ENCODE results near the gene OR6A2.

Gene OR6A2

GRCh38 chr11:6841694-6842093 lies 42.2 kb upstream of the OR6A2 start:
- no peaks in the 10 kb centered on the region for H3K27me3 ChIP-seq (ENCODE audit: insufficient read depth, low read length)
- no peak overlapping the region for H2AFZ ChIP-seq (ENCODE audit: low read length)
- H3K4me3 ChIP-seq (ENCODE audit: low read depth, low read length, poor library complexity, severe bottlenecking) = no peak overlapping the region
- H3K9me3 ChIP-seq (ENCODE audit: low read length) = no peaks in the 10 kb centered on the region
- TF ChIP-seq, protein P1, sequence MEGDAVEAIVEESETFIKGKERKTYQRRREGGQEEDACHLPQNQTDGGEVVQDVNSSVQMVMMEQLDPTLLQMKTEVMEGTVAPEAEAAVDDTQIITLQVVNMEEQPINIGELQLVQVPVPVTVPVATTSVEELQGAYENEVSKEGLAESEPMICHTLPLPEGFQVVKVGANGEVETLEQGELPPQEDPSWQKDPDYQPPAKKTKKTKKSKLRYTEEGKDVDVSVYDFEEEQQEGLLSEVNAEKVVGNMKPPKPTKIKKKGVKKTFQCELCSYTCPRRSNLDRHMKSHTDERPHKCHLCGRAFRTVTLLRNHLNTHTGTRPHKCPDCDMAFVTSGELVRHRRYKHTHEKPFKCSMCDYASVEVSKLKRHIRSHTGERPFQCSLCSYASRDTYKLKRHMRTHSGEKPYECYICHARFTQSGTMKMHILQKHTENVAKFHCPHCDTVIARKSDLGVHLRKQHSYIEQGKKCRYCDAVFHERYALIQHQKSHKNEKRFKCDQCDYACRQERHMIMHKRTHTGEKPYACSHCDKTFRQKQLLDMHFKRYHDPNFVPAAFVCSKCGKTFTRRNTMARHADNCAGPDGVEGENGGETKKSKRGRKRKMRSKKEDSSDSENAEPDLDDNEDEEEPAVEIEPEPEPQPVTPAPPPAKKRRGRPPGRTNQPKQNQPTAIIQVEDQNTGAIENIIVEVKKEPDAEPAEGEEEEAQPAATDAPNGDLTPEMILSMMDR (IDR thresholded peaks at IDR 0.05; ENCODE audit: low read length) = no peak
- no peak for TF ChIP-seq EZH2 (IDR thresholded peaks at IDR 0.05; ENCODE audit: borderline replicate concordance, low read length)
- no peak overlapping the region for H3K27ac ChIP-seq (ENCODE audit: low read depth, low read length, poor library complexity, severe bottlenecking)
- H3K4me2 ChIP-seq (ENCODE audit: low read length) = no peak overlapping the region
- no peaks in the 10 kb centered on the region for H3F3A ChIP-seq (ENCODE audit: insufficient read depth, low read length)
- H4K20me1 ChIP-seq (ENCODE audit: insufficient read depth, low read length) = no peaks in the 10 kb centered on the region
- H3K36me3 ChIP-seq (ENCODE audit: insufficient read depth, low read length) = no peaks in the 10 kb centered on the region
- H3K9me2 ChIP-seq (ENCODE audit: low read depth, low read length) = no peaks in the 10 kb centered on the region
- no peaks in the 10 kb centered on the region for H3K4me1 ChIP-seq (ENCODE audit: insufficient read depth, low read length, severe bottlenecking)
- no peaks in the 10 kb centered on the region for H3K79me2 ChIP-seq (ENCODE audit: insufficient read depth, low read length)
- H3K9ac ChIP-seq (ENCODE audit: low read length) = no peak overlapping the region

DNA sequence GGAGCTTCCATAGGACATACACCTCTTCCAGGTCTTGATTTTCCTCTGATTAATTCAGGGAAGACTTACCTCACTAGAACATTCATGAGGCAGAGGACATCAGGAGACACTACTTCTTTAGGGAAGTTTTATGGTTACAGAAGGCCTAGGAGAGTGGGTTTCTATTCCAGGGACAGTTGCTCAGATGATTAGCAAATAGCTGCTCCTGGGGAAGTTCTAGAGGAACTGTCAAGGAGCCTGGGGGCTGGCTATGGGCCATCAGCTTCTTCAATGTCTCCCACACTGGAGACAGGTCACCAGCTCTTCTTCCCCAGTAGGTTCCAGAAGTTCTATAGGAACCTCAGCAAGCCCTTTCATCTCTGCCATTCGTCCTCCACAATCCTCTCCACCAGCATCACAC lies 34.5 kb upstream of the OR6A2 start:
- Histone ChIP-seq H3K9me3 (ENCODE audit: low read length) (no peaks in the 10 kb centered on the region), H2AFZ (ENCODE audit: low read length) (no peak overlapping the region), H3F3A (ENCODE audit: insufficient read depth, low read length) (no peaks in the 10 kb centered on the region), H3K36me3 (ENCODE audit: insufficient read depth, low read length) (no peaks in the 10 kb centered on the region), H3K27me3 (ENCODE audit: insufficient read depth, low read length) (no peaks in the 10 kb centered on the region), H3K4me3 (ENCODE audit: low read depth, low read length, poor library complexity, severe bottlenecking) (no peak overlapping the region), H3K4me2 (ENCODE audit: low read length) (no peak overlapping the region), H3K4me1 (ENCODE audit: insufficient read depth, low read length, severe bottlenecking) (no peaks in the 10 kb centered on the region), H3K9me2 (ENCODE audit: low read depth, low read length) (no peaks in the 10 kb centered on the region), H3K27ac (ENCODE audit: low read depth, low read length, poor library complexity, severe bottlenecking) (no peak overlapping the region), H3K9ac (ENCODE audit: low read length) (no peak overlapping the region), H3K79me2 (ENCODE audit: insufficient read depth, low read length) (no peaks in the 10 kb centered on the region), H4K20me1 (ENCODE audit: insufficient read depth, low read length) (no peaks in the 10 kb centered on the region)
- no peak for TF ChIP-seq EZH2 (IDR thresholded peaks at IDR 0.05; ENCODE audit: borderline replicate concordance, low read length)
- TF ChIP-seq, protein P1 (IDR thresholded peaks at IDR 0.05; ENCODE audit: low read length) = no peak

DNA sequence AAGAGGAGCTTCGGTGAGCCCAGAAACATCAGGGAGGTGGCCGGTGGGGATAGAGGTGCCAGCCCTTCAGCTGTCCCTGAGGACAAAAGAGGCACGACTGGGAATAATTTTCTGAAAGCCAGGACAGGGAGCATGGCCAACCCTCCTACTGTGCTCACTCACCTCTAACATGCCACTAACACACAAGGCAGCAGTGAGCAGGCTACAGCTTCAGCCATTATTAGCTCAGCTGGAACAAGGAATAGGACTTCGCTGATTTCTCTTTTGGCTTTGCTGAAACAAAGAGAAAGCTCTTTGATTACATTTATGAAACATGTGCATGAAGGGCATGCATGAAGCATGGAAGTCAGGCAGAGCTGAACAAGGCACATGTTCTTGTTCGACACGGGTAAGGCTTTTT lies 33.9 kb upstream of the OR6A2 start:
- Histone ChIP-seq H3K9me3 (ENCODE audit: low read length) (no peaks in the 10 kb centered on the region), H3K4me2 (ENCODE audit: low read length) (no peak overlapping the region), H3K9me2 (ENCODE audit: low read depth, low read length) (no peaks in the 10 kb centered on the region), H3K36me3 (ENCODE audit: insufficient read depth, low read length) (no peaks in the 10 kb centered on the region), H3K4me1 (ENCODE audit: insufficient read depth, low read length, severe bottlenecking) (no peaks in the 10 kb centered on the region), H4K20me1 (ENCODE audit: insufficient read depth, low read length) (no peaks in the 10 kb centered on the region), H3F3A (ENCODE audit: insufficient read depth, low read length) (no peaks in the 10 kb centered on the region), H3K79me2 (ENCODE audit: insufficient read depth, low read length) (no peaks in the 10 kb centered on the region), H3K4me3 (ENCODE audit: low read depth, low read length, poor library complexity, severe bottlenecking) (no peak overlapping the region), H2AFZ (ENCODE audit: low read length) (no peak overlapping the region), H3K27ac (ENCODE audit: low read depth, low read length, poor library complexity, severe bottlenecking) (no peak overlapping the region), H3K27me3 (ENCODE audit: insufficient read depth, low read length) (no peaks in the 10 kb centered on the region), H3K9ac (ENCODE audit: low read length) (no peak overlapping the region)
- TF ChIP-seq EZH2 (IDR thresholded peaks at IDR 0.05; ENCODE audit: borderline replicate concordance, low read length) = no peak
- TF ChIP-seq, protein P1 (IDR thresholded peaks at IDR 0.05; ENCODE audit: low read length) = no peak
